ENCODE measurements around the gene CHD5.
A peak's percentile ranks its signal among the peaks of the same experiment; 100 is the strongest.
"Not testable (repeated sequence)": the region's sequence is repeated elsewhere in the genome, so short reads cannot be mapped to it uniquely, and the experiment has no call there.

The CHD5 gene

GRCh38 chr1:6086358-6086757 lies 93.8 kb downstream of the CHD5 start:
- H3K36me3 Mint-ChIP-seq (ENCODE audit: low read depth): peaks cover 86% of the 10 kb centered on the region
- no peaks in the 10 kb centered on the region for H3K9me3 Mint-ChIP-seq
- no peak for DNase-seq
- peak overlapping the region; percentile 29 for H3K27ac Mint-ChIP-seq
- H3K27me3 Mint-ChIP-seq: no peaks in the 10 kb centered on the region
- no peaks in the 10 kb centered on the region for H3K4me1 Mint-ChIP-seq (ENCODE audit: low read depth)
- no peak overlapping the region for H3K4me3 Mint-ChIP-seq

DNA sequence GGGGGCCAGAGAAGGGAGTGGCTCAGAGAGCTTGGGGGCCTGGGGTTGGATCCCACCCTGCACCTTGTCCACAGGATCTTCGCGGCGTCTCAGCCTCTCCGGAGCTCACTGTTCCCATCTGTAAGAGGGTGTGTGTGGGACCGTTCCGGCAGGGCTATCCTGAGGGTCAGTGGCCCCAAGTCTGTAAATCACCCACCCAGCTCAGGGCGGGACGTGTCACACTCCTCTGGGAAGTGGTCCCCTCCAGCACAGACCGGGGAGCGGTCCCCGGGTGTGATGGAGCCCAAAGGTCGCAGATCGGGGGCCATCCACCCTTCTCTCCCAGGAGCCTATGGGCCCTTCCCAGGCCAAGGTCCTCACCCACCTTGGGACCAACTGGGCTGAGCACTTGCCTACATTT lies 94.5 kb downstream of the CHD5 start:
- Mint-ChIP-seq H3K4me3 (no peak overlapping the region), H3K27ac (no peak overlapping the region), H3K36me3 (ENCODE audit: low read depth) (peaks cover 86% of the 10 kb centered on the region), H3K27me3 (no peaks in the 10 kb centered on the region), H3K4me1 (ENCODE audit: low read depth) (no peaks in the 10 kb centered on the region), H3K9me3 (no peaks in the 10 kb centered on the region)
- DNase-seq: no peak

DNA sequence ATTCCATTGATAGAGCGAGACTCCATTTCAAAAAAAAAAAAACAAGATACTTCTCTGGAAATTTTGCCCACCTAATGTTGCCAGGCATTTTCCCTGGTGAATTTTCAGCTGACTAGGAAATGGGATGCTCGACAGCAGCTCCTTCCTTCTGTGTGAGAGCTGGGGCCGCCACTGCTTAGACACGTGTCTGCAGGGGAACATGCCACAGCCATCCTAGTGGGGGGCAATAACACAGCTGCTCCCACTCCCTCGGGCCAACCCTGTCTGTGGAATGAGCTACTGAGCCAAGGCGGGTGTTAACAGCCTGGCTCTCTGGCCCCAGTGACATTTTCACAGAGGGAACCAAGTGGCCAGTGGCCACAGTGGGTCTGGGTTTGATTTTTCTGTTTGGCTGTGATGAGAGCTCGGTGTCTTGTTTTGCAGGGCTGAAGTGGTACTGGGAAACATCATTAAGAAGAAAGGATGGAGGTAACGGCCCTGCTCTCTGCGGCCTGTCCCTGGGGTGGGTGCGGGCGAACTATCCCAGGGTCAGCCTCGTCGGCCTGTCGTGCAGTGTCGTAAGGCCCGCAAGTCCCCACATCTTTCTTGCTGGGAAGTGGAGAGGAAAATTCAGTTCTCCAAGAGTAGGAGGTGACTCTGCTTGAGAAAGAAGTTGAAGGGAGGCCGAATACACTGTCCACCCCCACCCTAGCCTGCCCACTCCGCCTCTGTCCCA lies 95.2 kb downstream of the CHD5 start:
- H3K27ac Mint-ChIP-seq: no peak overlapping the region

DNA sequence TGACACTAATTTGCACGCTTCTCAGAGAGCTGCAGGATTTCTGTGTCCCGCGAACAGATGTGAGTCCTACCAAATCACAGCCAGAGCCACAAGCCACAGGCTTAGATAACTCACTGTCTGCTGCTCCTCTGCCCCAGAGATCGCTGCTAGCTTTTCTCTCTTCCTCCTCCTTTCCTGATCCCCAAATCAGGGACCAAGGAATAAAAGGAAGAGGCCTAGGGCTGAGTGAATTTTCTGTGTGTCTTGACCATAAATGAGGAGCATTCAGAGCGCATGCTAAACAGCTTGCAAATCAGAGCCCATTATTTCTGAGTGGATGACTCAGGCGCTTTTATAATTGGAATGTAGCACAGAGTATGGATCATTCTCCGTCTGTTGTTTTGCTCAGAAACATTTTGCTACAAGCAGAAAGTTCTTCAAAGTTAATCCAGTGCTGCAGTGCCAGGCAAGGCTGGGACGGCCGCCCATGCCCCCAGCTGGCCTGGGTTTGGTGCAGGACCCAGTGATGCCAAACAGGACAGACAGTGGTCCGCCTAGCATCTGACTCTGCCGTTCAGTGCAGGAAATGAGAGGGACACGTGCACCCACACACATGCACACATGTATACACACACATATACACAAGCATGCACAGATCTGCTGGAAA lies 96.2 kb downstream of the CHD5 start:
- Mint-ChIP-seq H3K36me3 (ENCODE audit: low read depth) (peaks cover 90% of the 10 kb centered on the region), H3K27ac (peak overlapping the region; percentile 47), H3K9me3 (no peaks in the 10 kb centered on the region), H3K27me3 (no peaks in the 10 kb centered on the region), H3K4me3 (no peak overlapping the region), H3K4me1 (ENCODE audit: low read depth) (no peaks in the 10 kb centered on the region)
- DNase-seq: no peak

More for the DNA sequence above, 95.2 kb downstream of the CHD5 start:
- no peaks in the 10 kb centered on the region for H3K27me3 Mint-ChIP-seq
- no peak for DNase-seq
- peaks cover 88% of the 10 kb centered on the region for H3K36me3 Mint-ChIP-seq (ENCODE audit: low read depth)
- H3K4me3 Mint-ChIP-seq: no peak overlapping the region
- no peaks in the 10 kb centered on the region for H3K4me1 Mint-ChIP-seq (ENCODE audit: low read depth)
- H3K9me3 Mint-ChIP-seq: no peaks in the 10 kb centered on the region

GRCh38 chr1:6083385-6083784 lies 96.7 kb downstream of the CHD5 start:
- H3K27me3 Mint-ChIP-seq: no peaks in the 10 kb centered on the region
- no peaks in the 10 kb centered on the region for H3K4me1 Mint-ChIP-seq (ENCODE audit: low read depth)
- H3K27ac Mint-ChIP-seq: no peak overlapping the region
- DNase-seq: no peak
- peaks cover 92% of the 10 kb centered on the region for H3K36me3 Mint-ChIP-seq (ENCODE audit: low read depth)
- H3K9me3 Mint-ChIP-seq: no peaks in the 10 kb centered on the region
- no peak overlapping the region for H3K4me3 Mint-ChIP-seq

DNA sequence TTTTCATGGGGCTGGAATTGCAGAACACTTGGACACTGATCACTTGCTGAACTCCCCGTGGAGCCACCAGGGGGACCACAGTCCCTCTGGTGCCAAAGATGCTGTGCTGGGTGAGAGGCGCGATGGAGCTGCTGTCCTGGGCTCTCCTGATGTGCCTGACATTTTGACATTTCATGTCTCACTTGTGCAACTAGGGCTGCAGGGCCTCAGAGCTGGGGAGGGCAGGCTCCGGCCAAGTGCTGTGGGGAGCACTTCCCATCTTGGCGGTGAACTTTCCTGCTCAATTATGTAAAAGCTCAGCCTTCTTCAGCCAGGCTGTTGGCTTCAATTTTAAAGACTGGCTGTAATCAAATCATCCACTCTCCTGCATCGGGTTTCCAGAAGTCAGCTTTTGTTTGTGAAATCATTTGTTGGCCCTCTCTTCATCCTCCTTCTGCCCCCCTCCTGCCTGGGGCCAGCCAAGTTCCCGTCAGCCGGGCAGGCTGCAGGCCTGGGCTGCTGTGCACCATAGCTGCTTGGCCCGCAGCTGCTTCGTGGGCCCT lies 97.6 kb downstream of the CHD5 start:
- peaks cover 97% of the 10 kb centered on the region for H3K36me3 Mint-ChIP-seq (ENCODE audit: low read depth)
- no peaks in the 10 kb centered on the region for H3K27me3 Mint-ChIP-seq
- no peak for DNase-seq

DNA sequence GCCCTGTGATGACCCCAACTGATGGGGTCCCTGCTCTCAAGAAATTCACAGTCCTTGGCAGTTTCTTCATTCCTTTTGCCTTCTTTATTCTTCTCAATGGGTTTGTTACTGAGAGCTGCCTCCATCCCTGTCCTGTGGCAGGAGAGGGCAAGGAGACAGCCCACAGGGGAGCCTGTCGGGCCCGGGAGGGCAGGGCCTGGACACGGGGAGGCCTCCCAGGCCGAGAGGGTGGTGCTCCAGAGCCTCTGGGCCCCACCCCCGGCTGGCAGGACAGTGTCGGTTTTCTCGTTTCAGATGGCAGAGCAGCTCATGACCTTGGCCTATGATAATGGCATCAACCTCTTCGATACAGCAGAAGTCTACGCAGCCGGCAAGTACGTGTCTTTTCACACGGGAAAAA lies 98.2 kb downstream of the CHD5 start:
- Mint-ChIP-seq H3K27me3 (no peaks in the 10 kb centered on the region), H3K27ac (no peak overlapping the region), H3K9me3 (no peaks in the 10 kb centered on the region), H3K4me3 (no peak overlapping the region), H3K4me1 (ENCODE audit: low read depth) (no peaks in the 10 kb centered on the region), H3K36me3 (ENCODE audit: low read depth) (peaks cover 97% of the 10 kb centered on the region)
- DNase-seq: no peak

More for the DNA sequence above, 97.6 kb downstream of the CHD5 start:
- no peaks in the 10 kb centered on the region for H3K9me3 Mint-ChIP-seq
- H3K27ac Mint-ChIP-seq: no peak overlapping the region
- H3K4me1 Mint-ChIP-seq (ENCODE audit: low read depth): no peaks in the 10 kb centered on the region
- H3K4me3 Mint-ChIP-seq: no peak overlapping the region

DNA sequence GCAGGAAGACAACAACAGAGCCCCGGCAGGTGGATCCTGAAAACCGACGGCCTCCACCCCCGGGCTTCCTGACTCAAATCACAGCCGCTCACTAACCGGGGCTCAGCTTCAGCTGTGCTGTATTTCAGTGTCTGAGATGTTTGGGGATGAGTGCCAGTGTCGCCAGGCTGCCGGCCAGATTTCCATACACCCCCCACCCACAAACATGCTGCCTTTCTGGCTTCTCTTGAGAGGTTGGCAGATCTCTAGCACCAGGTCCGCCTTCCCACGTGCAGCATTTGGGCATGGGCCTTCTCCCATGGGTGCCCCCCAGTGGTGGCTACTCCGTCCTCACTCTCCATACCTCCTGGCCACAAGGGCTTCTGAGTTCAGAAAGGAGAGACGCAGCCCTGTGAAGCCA lies 99.7 kb downstream of the CHD5 start:
- DNase-seq: no peak
- no peaks in the 10 kb centered on the region for H3K27me3 Mint-ChIP-seq
- no peaks in the 10 kb centered on the region for H3K9me3 Mint-ChIP-seq
- H3K36me3 Mint-ChIP-seq (ENCODE audit: low read depth): peaks cover 97% of the 10 kb centered on the region
- H3K4me3 Mint-ChIP-seq: no peak overlapping the region
- H3K4me1 Mint-ChIP-seq (ENCODE audit: low read depth): no peaks in the 10 kb centered on the region
- H3K27ac Mint-ChIP-seq: no peak overlapping the region

GRCh38 chr1:6077919-6078318 lies 102.2 kb downstream of the CHD5 start:
- H3K9me3 Mint-ChIP-seq: no peaks in the 10 kb centered on the region
- peak overlapping the region; percentile 61 for H3K27ac Mint-ChIP-seq
- H3K27me3 Mint-ChIP-seq: no peaks in the 10 kb centered on the region
- H3K4me1 Mint-ChIP-seq (ENCODE audit: low read depth): no peaks in the 10 kb centered on the region
- H3K36me3 Mint-ChIP-seq (ENCODE audit: low read depth): peaks cover 98% of the 10 kb centered on the region
- no peak for DNase-seq
- H3K4me3 Mint-ChIP-seq: no peak overlapping the region

GRCh38 chr1:6077506-6077905 lies 102.6 kb downstream of the CHD5 start:
- H3K27ac Mint-ChIP-seq: peak overlapping the region; percentile 18
- peaks cover 99% of the 10 kb centered on the region for H3K36me3 Mint-ChIP-seq (ENCODE audit: low read depth)
- no peak overlapping the region for H3K4me3 Mint-ChIP-seq
- no peak for DNase-seq
- no peaks in the 10 kb centered on the region for H3K4me1 Mint-ChIP-seq (ENCODE audit: low read depth)
- no peaks in the 10 kb centered on the region for H3K27me3 Mint-ChIP-seq
- no peaks in the 10 kb centered on the region for H3K9me3 Mint-ChIP-seq

- H3K4me1 Mint-ChIP-seq (ENCODE audit: low read depth); H3K9me3 Mint-ChIP-seq; DNase-seq; H3K4me3 Mint-ChIP-seq; H3K27me3 Mint-ChIP-seq: not testable (repeated sequence)
- H3K27ac Mint-ChIP-seq: peak overlapping the region; percentile 18
- peaks cover 99% of the 10 kb centered on the region for H3K36me3 Mint-ChIP-seq (ENCODE audit: low read depth)
Observed at GRCh38 chr1:6077061-6077460, 103.1 kb downstream of the CHD5 start.

DNA sequence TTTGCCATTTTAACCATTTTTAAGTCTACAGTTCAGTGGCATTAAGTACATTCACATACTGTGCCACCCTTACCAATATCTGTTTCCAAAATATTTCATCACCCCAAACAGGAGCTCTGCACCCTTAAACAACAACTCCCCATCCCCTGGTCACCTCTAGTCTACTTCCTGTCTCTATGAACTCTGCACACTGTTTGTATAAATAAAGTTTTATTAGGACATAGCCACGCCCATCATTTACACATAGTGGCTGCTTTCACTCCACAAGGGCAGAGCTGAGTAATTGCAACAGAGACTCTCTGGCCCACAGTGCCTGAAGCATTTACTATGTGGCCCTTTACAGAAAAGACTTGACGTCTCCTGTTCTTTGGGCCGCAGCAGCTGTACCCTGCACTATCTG lies 104.4 kb downstream of the CHD5 start:
- H3K27ac Mint-ChIP-seq: peak overlapping the region; percentile 4
- H3K4me1 Mint-ChIP-seq (ENCODE audit: low read depth): no peaks in the 10 kb centered on the region
- H3K9me3 Mint-ChIP-seq: no peaks in the 10 kb centered on the region
- H3K27me3 Mint-ChIP-seq: no peaks in the 10 kb centered on the region
- H3K4me3 Mint-ChIP-seq: no peak overlapping the region
- peaks cover 96% of the 10 kb centered on the region for H3K36me3 Mint-ChIP-seq (ENCODE audit: low read depth)
- DNase-seq: no peak

GRCh38 chr1:6074192-6074901 lies 105.8 kb downstream of the CHD5 start:
- Mint-ChIP-seq H3K4me3 (no peak overlapping the region), H3K36me3 (ENCODE audit: low read depth) (peaks cover 89% of the 10 kb centered on the region), H3K9me3 (no peaks in the 10 kb centered on the region), H3K4me1 (ENCODE audit: low read depth) (peaks cover 4% of the 10 kb centered on the region), H3K27me3 (no peaks in the 10 kb centered on the region), H3K27ac (peak overlapping the region; percentile 37)
- DNase-seq: no peak

GRCh38 chr1:6073480-6074053 lies 106.6 kb downstream of the CHD5 start:
- DNase-seq: no peak
- H3K4me3 Mint-ChIP-seq: no peak overlapping the region
- H3K9me3 Mint-ChIP-seq: no peaks in the 10 kb centered on the region
- peaks cover 5% of the 10 kb centered on the region for H3K4me1 Mint-ChIP-seq (ENCODE audit: low read depth)
- no peaks in the 10 kb centered on the region for H3K27me3 Mint-ChIP-seq
- peaks cover 88% of the 10 kb centered on the region for H3K36me3 Mint-ChIP-seq (ENCODE audit: low read depth)
- peak overlapping the region; percentile 37 for H3K27ac Mint-ChIP-seq
